ENCODE measurements around the gene IKZF1. TPM values are rescaled to one million over a fixed set of nuclear protein-coding genes. Genes with fewer than 3 reads are reported as not detected.

IKZF1 gene
- total and polyA plus RNA-seq, 2 of the 4 experiments (the other 2 are of a cell fraction): not detected

GRCh38 chr7:50409856-50410745 is 105.6 kb downstream of the IKZF1 start (continued):
- TF ChIP-seq MXI1 (IDR thresholded peaks at IDR 0.05; ENCODE audit: borderline replicate concordance, low read depth, low read length): no peak

- Histone ChIP-seq H2BK15ac (ENCODE audit: low read depth, low read length) (no peak overlapping the region), H4K20me1 (ENCODE audit: insufficient read depth, low read length) (no peaks in the 10 kb centered on the region), H3K4me2 (ENCODE audit: low read depth, low read length) (no peak overlapping the region), H3K9me3 (ENCODE audit: control insufficient read depth, insufficient read depth, low read length) (no peaks in the 10 kb centered on the region), H4K5ac (ENCODE audit: low read depth, low read length) (no peak overlapping the region), H2AK9ac (replicated peaks; ENCODE audit: low read depth, low read length, poor library complexity) (no peak overlapping the region), H3K14ac (replicated peaks; ENCODE audit: low read depth, low read length) (no peak overlapping the region), H3K79me1 (ENCODE audit: low read depth in 1 of 2, low read length in 2 of 2) (no peaks in the 10 kb centered on the region), H3K9ac (ENCODE audit: low read depth, low read length) (no peak overlapping the region), H3K4me3 (ENCODE audit: insufficient read depth, low read depth, low read length) (no peak overlapping the region), H3K23ac (ENCODE audit: low read depth, low read length) (no peak overlapping the region), H4K91ac (ENCODE audit: insufficient read depth, low read depth, low read length) (no peak overlapping the region), H3K27ac (ENCODE audit: insufficient read depth, low read length) (no peak overlapping the region), H2AFZ (replicated peaks; ENCODE audit: low read length, poor library complexity) (no peak overlapping the region), H3K9me1 (ENCODE audit: insufficient read depth, low read length) (no peaks in the 10 kb centered on the region), H2BK120ac (ENCODE audit: low read depth, low read length) (no peak overlapping the region), H3K27me3 (ENCODE audit: control insufficient read depth, insufficient read depth, low read length) (peaks cover 3% of the 10 kb centered on the region), H3K4me1 (ENCODE audit: control insufficient read depth, insufficient read depth, low read length) (no peaks in the 10 kb centered on the region), H3K56ac (ENCODE audit: extremely low read depth, insufficient read depth, low read length) (no peak overlapping the region), H2AK5ac (ENCODE audit: low read depth, low read length) (no peak overlapping the region), H3K18ac (ENCODE audit: low read depth, low read length) (no peak overlapping the region), H3K4ac (ENCODE audit: low read depth, low read length) (no peak overlapping the region), H4K8ac (ENCODE audit: low read depth in 2 of 2, low read length in 2 of 2) (no peak overlapping the region), H3K36me3 (ENCODE audit: control insufficient read depth, insufficient read depth, low read length) (no peaks in the 10 kb centered on the region), H2BK5ac (ENCODE audit: low read depth, low read length, poor library complexity, severe bottlenecking) (no peak overlapping the region), H2BK20ac (ENCODE audit: low read depth, low read length) (no peak overlapping the region)
- no peak for DNase-seq
- in situ Hi-C loops (cut with MboI; ENCODE audit: low sequenced_read_pairs): no loop called here
- ChIA-PET CTCF (no interaction called here), POLR2A (ENCODE audit: unreplicated experiment) (no interaction called here)
- no TSS peak for BruUV-seq (replicated peaks)
- intact Hi-C loops (cut with micrococcal nuclease): no loop called here
- no peak for ATAC-seq (ENCODE audit: low read depth)
- TF ChIP-seq POLR2A (IDR thresholded peaks at IDR 0.05; ENCODE audit: low read depth, low read length): no peak
- no peak for TF ChIP-seq FOS (IDR thresholded peaks at IDR 0.05; ENCODE audit: low read depth, low read length)
- no peak for TF ChIP-seq ELK1 (IDR thresholded peaks at IDR 0.05; ENCODE audit: borderline replicate concordance, low read depth, low read length)
- TF ChIP-seq CTCF (conservative IDR thresholded peaks at IDR 0.05; ENCODE audit: low read depth, low read length): no peak
- TF ChIP-seq RFX5 (IDR thresholded peaks at IDR 0.05; ENCODE audit: low read depth, low read length): no peak
- TF ChIP-seq CHD1 (IDR thresholded peaks at IDR 0.05; ENCODE audit: low read depth, low read length): no peak
- no peak for TF ChIP-seq CEBPB (IDR thresholded peaks at IDR 0.05; ENCODE audit: low read depth, low read length)
- TF ChIP-seq NFE2L2 (IDR thresholded peaks at IDR 0.05; ENCODE audit: low read depth, low read length): no peak
- WGBS, 2 experiments (ENCODE audit: extremely low coverage in 2 of 2, insufficient read length in 1 of 2): no CpG with 5 or more reads among the region's 6 CpGs
- dilution Hi-C loops (cut with HindIII; ENCODE audit: low sequenced_read_pairs, unreplicated experiment): no loop called here
These were observed 106.8 kb downstream of the IKZF1 start for GRCh38 chr7:50411332-50411731.
